ENCODE results near the gene UBE3C. TPM values are rescaled to one million over a fixed set of nuclear protein-coding genes. Genes with fewer than 3 reads are reported as not detected.

Gene UBE3C
- total RNA-seq, 3 donors from 2014 or later (not counting 1 experiment from before 2014, with no cell fraction given), result 44.6 to 56.7 (median 55.5) TPM

- H3K27ac ChIP-seq (ENCODE audit: low read length), result no peak overlapping the region
- H3K4me1 ChIP-seq (ENCODE audit: control insufficient read depth, insufficient read depth, low read length), result peaks cover 10% of the 10 kb centered on the region
- WGBS (ENCODE audit: insufficient coverage), result 89% methylated on average over 16 of the region's 16 CpGs
- H3K9me3 ChIP-seq (ENCODE audit: control insufficient read depth, insufficient read depth, low read length), result no peaks in the 10 kb centered on the region
- peaks cover 33% of the 10 kb centered on the region for H3K36me3 ChIP-seq (ENCODE audit: control insufficient read depth, insufficient read depth, low read length)
- no peaks in the 10 kb centered on the region for H3K27me3 ChIP-seq (ENCODE audit: control insufficient read depth, insufficient read depth, low read length)
- H3K4me3 ChIP-seq (ENCODE audit: low read length), result no peak overlapping the region
- Mint-ChIP-seq H3K4me1 (peaks cover 11 to 18% of the 10 kb centered on the region in 2 donors), H3K9me3 (no peaks in the 10 kb centered on the region), H3K27ac (peak overlapping the region in 1 of 2 donors; percentile 29), H3K36me3 (peaks cover 7% of the 10 kb centered on the region), H3K4me3 (no peak overlapping the region), H3K27me3 (ENCODE audit: low read depth in 2 of 2) (no peaks in the 10 kb centered on the region)
- DNase-seq, result no peak
- TF ChIP-seq, protein P1, sequence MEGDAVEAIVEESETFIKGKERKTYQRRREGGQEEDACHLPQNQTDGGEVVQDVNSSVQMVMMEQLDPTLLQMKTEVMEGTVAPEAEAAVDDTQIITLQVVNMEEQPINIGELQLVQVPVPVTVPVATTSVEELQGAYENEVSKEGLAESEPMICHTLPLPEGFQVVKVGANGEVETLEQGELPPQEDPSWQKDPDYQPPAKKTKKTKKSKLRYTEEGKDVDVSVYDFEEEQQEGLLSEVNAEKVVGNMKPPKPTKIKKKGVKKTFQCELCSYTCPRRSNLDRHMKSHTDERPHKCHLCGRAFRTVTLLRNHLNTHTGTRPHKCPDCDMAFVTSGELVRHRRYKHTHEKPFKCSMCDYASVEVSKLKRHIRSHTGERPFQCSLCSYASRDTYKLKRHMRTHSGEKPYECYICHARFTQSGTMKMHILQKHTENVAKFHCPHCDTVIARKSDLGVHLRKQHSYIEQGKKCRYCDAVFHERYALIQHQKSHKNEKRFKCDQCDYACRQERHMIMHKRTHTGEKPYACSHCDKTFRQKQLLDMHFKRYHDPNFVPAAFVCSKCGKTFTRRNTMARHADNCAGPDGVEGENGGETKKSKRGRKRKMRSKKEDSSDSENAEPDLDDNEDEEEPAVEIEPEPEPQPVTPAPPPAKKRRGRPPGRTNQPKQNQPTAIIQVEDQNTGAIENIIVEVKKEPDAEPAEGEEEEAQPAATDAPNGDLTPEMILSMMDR (IDR thresholded peaks at IDR 0.05), result no peak
- no peak for ATAC-seq
- intact Hi-C loops (cut with micrococcal nuclease), result loop anchor here (10.0 kb wide), 2 partner anchors 125 to 315 kb away; no protein-coding TSS in a partner anchor
Observed at GRCh38 chr7:157269341-157270059, 130.8 kb downstream of the UBE3C start.

DNA sequence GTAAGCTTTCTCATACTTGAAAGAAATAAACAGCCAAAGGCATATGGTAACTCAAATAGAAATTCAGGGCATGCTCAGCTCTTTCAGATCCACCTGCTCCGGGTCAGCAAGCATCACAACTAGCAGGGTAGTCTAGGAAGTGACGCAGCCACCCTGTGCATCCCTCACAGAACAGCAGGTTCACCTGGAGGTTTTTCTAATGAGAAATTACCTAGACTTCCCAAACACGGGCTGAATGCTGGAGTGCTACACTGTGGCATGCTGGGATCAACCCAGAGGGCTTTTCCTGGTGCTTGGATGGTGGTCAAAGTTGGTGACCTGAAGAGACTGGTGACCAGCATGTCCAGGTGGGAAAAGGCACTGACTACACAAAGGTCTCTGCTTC, 131.3 kb downstream of the UBE3C start:
- intact Hi-C loops (cut with micrococcal nuclease), result loop anchor here (10.0 kb wide), 2 partner anchors 125 to 315 kb away; no protein-coding TSS in a partner anchor
- peak overlapping the region in 1 of 2 donors; percentile 29 for H3K27ac Mint-ChIP-seq
- DNase-seq, result no peak

GRCh38 chr7:157271315-157271990, 132.7 kb downstream of the UBE3C start:
- no peaks in the 10 kb centered on the region for H3K27me3 ChIP-seq (ENCODE audit: control insufficient read depth, insufficient read depth, low read length)
- H3K36me3 ChIP-seq (ENCODE audit: control insufficient read depth, insufficient read depth, low read length), result peaks cover 26% of the 10 kb centered on the region
- H3K27ac Mint-ChIP-seq, result peak overlapping the region in 1 of 2 donors; percentile 38
- H3K27ac ChIP-seq (ENCODE audit: low read length), result no peak overlapping the region
- H3K4me1 Mint-ChIP-seq, result peaks cover 26 to 34% of the 10 kb centered on the region in 2 donors
- 97% methylated on average over 15 of the region's 15 CpGs for WGBS (ENCODE audit: insufficient coverage)
- H3K27me3 Mint-ChIP-seq (ENCODE audit: low read depth in 2 of 2), result no peaks in the 10 kb centered on the region
- H3K9me3 ChIP-seq (ENCODE audit: control insufficient read depth, insufficient read depth, low read length), result no peaks in the 10 kb centered on the region
- H3K4me1 ChIP-seq (ENCODE audit: control insufficient read depth, insufficient read depth, low read length), result peaks cover 26% of the 10 kb centered on the region
- H3K9me3 Mint-ChIP-seq, result no peaks in the 10 kb centered on the region
- H3K36me3 Mint-ChIP-seq, result peaks cover 7% of the 10 kb centered on the region
- H3K4me3 Mint-ChIP-seq, result no peak overlapping the region
- no peak overlapping the region for H3K4me3 ChIP-seq (ENCODE audit: low read length)
- TF ChIP-seq, protein P1 (IDR thresholded peaks at IDR 0.05), result no peak
- ATAC-seq, result no peak
- intact Hi-C loops (cut with micrococcal nuclease), result loop anchor here (10.0 kb wide), 2 partner anchors 127 to 317 kb away; no protein-coding TSS in a partner anchor
- no peak for DNase-seq

More for the DNA sequence above, 131.3 kb downstream of the UBE3C start:
- H3K4me3 Mint-ChIP-seq, result no peak overlapping the region
- ATAC-seq, result no peak
- Histone ChIP-seq H3K27me3 (ENCODE audit: control insufficient read depth, insufficient read depth, low read length) (no peaks in the 10 kb centered on the region), H3K27ac (ENCODE audit: low read length) (no peak overlapping the region), H3K9me3 (ENCODE audit: control insufficient read depth, insufficient read depth, low read length) (no peaks in the 10 kb centered on the region), H3K4me3 (ENCODE audit: low read length) (no peak overlapping the region), H3K4me1 (ENCODE audit: control insufficient read depth, insufficient read depth, low read length) (peaks cover 12% of the 10 kb centered on the region), H3K36me3 (ENCODE audit: control insufficient read depth, insufficient read depth, low read length) (peaks cover 32% of the 10 kb centered on the region)
- WGBS (ENCODE audit: insufficient coverage), result 95% methylated on average over 3 of the region's 3 CpGs
- peaks cover 7% of the 10 kb centered on the region for H3K36me3 Mint-ChIP-seq
- TF ChIP-seq, protein P1 (IDR thresholded peaks at IDR 0.05), result no peak
- no peaks in the 10 kb centered on the region for H3K9me3 Mint-ChIP-seq
- H3K27me3 Mint-ChIP-seq (ENCODE audit: low read depth in 2 of 2), result no peaks in the 10 kb centered on the region
- peaks cover 16 to 23% of the 10 kb centered on the region in 2 donors for H3K4me1 Mint-ChIP-seq

Measured in natural killer cell (primary cell).